Endothelial cell of umbilical vein (primary cell): ENCODE results near the gene PATL1. TPM values are rescaled to one million over a fixed set of nuclear protein-coding genes. Genes with fewer than 3 reads are reported as not detected.

Experiments
- BruUV-seq: library from RNA; stranded (reverse); fragments of 400-500 nt; replicated peaks from 2 replicates; lab custom pipeline; 2021; lab: Mats Ljungman, UMichigan
- CTCF ChIA-PET: fragments of 300-600, 350-600 bp; sonication (Branson Sonifier 250); formaldehyde crosslinking; loops from one replicate; lab custom pipeline; 2021; ENCODE audit warnings: antibody characterized with exemption, inconsistent platforms; lab: Charles Lee
- POLR2A ChIA-PET: fragments of 300-600, 350-600 bp; sonication (Branson Sonifier 250); formaldehyde crosslinking; loops from one replicate; lab custom pipeline; 2021; ENCODE audit warnings: antibody characterized with exemption, inconsistent platforms; lab: Charles Lee
- DNase-seq: peaks from one replicate; pipeline ENCODE4 v3.0.0-alpha.2; 2011; ENCODE audit warnings: low read depth, low spot score
- FAIRE-seq: peaks from 2 replicates; lab custom pipeline; 2011; peaks lifted over from hg19 to GRCh38; lab: Jason Lieb, UNC
- H2AFZ ChIP-seq: 2 replicates; pipeline ENCODE4 v1.6.0; 2012; ENCODE audit warnings: low read depth, low read length, control low read depth, inconsistent platforms
- H3K27ac ChIP-seq: 2 replicates; pipeline ENCODE4 v1.5.1; 2011; ENCODE audit warnings: low read depth, mild to moderate bottlenecking, control low read depth, low read length, moderate library complexity; ENCODE audit not compliant: insufficient read depth
- H3K27me3 ChIP-seq, 2 experiments: 2 replicates each; pipeline versions ENCODE4 v1.6.0 to v1.6.1; 2011; ENCODE audit warnings: low read length in 2 of 2, mixed read lengths in 1 of 2; ENCODE audit not compliant: control insufficient read depth in 2 of 2, insufficient read depth in 2 of 2
- H3K36me3 ChIP-seq, 2 experiments: 2 replicates in 1 of 2; 3 replicates in 1 of 2; pipeline ENCODE4 v1.5.1; 2011; ENCODE audit warnings: low read length in 2 of 2, mild to moderate bottlenecking in 1 of 2, moderate library complexity in 1 of 2; ENCODE audit not compliant: control insufficient read depth in 2 of 2, insufficient read depth in 2 of 2; ENCODE audit errors: extremely low read depth in 1 of 2
- H3K4me1 ChIP-seq: 3 replicates; pipeline ENCODE4 v1.5.1; 2011; ENCODE audit warnings: mild to moderate bottlenecking, low read length; ENCODE audit not compliant: control insufficient read depth, insufficient read depth; ENCODE audit errors: extremely low read depth
- H3K4me2 ChIP-seq: 2 replicates; pipeline ENCODE4 v1.6.1; 2011; ENCODE audit warnings: low read length, control low read depth, mixed read lengths; ENCODE audit not compliant: insufficient read depth
- H3K4me3 ChIP-seq, 3 experiments: fragments of 200-600 bp in 1 of 3; sonication (generic), shearing (Covaris generic) in 1 of 3; replicated peaks in 1 of 3; 2 replicates each; pipeline ENCODE4 v1.5.1; 2011 to 2016; ENCODE audit warnings: control low read depth in 3 of 3, low read length in 3 of 3, mild to moderate bottlenecking in 2 of 3, inconsistent platforms in 1 of 3, low read depth in 1 of 3, moderate library complexity in 1 of 3; ENCODE audit not compliant: insufficient read depth in 1 of 3
- H3K79me2 ChIP-seq: 2 replicates; pipeline ENCODE4 v1.6.0; 2012; ENCODE audit warnings: low read length, inconsistent platforms; ENCODE audit not compliant: control insufficient read depth, insufficient read depth
- H3K9ac ChIP-seq: replicated peaks from 2 replicates; pipeline ENCODE3; 2011; ENCODE audit warnings: low read length, control low read depth; ENCODE audit not compliant: insufficient read depth; ENCODE audit errors: extremely low read depth
- H3K9me1 ChIP-seq: replicated peaks from 3 replicates; pipeline ENCODE4 v1.6.0; 2011; ENCODE audit warnings: mild to moderate bottlenecking, low read length; ENCODE audit not compliant: control insufficient read depth, insufficient read depth; ENCODE audit errors: extremely low read depth
- H3K9me3 ChIP-seq: replicated peaks from 2 replicates; pipeline ENCODE4 v1.5.1; 2012; ENCODE audit warnings: low read length, inconsistent platforms; ENCODE audit not compliant: control insufficient read depth, insufficient read depth
- H4K20me1 ChIP-seq: replicated peaks from 2 replicates; pipeline ENCODE3; 2011; ENCODE audit warnings: mild to moderate bottlenecking, low read length; ENCODE audit not compliant: control insufficient read depth, insufficient read depth; ENCODE audit errors: extremely low read depth
- EZH2 ChIP-seq: IDR thresholded peaks from 2 replicates; pipeline ENCODE4 v1.6.1; 2012; ENCODE audit warnings: borderline replicate concordance, low read depth, mild to moderate bottlenecking, moderate library complexity, low read length, inconsistent platforms; ENCODE audit not compliant: severe bottlenecking
- FOS ChIP-seq: IDR thresholded peaks from 2 replicates; pipeline ENCODE4 v1.6.1; 2011; ENCODE audit warnings: mild to moderate bottlenecking, low read length, moderate library complexity, borderline replicate concordance; ENCODE audit not compliant: insufficient read depth
- GATA2 ChIP-seq: IDR thresholded peaks from 2 replicates; pipeline ENCODE4 v1.7.0; 2011; ENCODE audit warnings: low read depth, mild to moderate bottlenecking, moderate library complexity, mixed read lengths, low read length; ENCODE audit not compliant: insufficient read length, insufficient read depth
- JUN ChIP-seq: IDR thresholded peaks from 2 replicates; pipeline ENCODE4 v1.6.1; 2011; ENCODE audit warnings: borderline replicate concordance, low read depth; ENCODE audit not compliant: insufficient read length, insufficient read depth
- MYC ChIP-seq: IDR thresholded peaks from one replicate; pipeline ENCODE4 v1.6.1; 2011; ENCODE audit warnings: mild to moderate bottlenecking, low read depth, low read length
- POLR2A ChIP-seq: IDR thresholded peaks from 2 replicates; pipeline ENCODE4 v1.6.1; 2012; ENCODE audit warnings: low read depth, mild to moderate bottlenecking, control low read depth, low read length
- POLR2AphosphoS5 ChIP-seq: IDR thresholded peaks from 2 replicates; pipeline ENCODE4 v1.6.1; 2012; ENCODE audit warnings: low read depth, mild to moderate bottlenecking, control low read depth, low read length, moderate library complexity; ENCODE audit not compliant: insufficient read depth
- dilution Hi-C: fragments of 300-500 bp; cut with MboI; formaldehyde crosslinking; loops from one replicate; pipeline ENCODE4 v1.15.0; 2019; ENCODE audit warnings: low sequenced_read_pairs; ENCODE audit not compliant: extremely low pct_ligation_motif_present
- intact Hi-C: fragments of 100-400 bp; cut with micrococcal nuclease; formaldehyde crosslinking; loops from one replicate; pipeline ENCODE4 v1.10.0; 2022
- polyA plus RNA-seq, 4 experiments: library from polyadenylated mRNA; depleted of rRNA in 3 of 4; stranded (reverse) in 3 of 4; unstranded in 1 of 4; fragments of >200 nt; gene quantifications; 2 replicates each; pipeline versions ENCODE4 v1.2.1 to v1.2.3, GENCODE V29; 2011 to 2012; ENCODE audit warnings: missing spikeins in 1 of 4
- total RNA-seq: library from RNA; stranded (reverse); gene quantifications from 2 replicates; pipeline ENCODE4 v1.2.3, GENCODE V29; 2021
- TF ChIP-seq, protein P1 (sequence below): IDR thresholded peaks from 2 replicates; pipeline ENCODE4 v1.6.1; 2011; ENCODE audit not compliant: insufficient read depth, insufficient read length
- TF ChIP-seq, protein P2 (sequence below), 2 donors: IDR thresholded peaks; 1 replicate in 1 of 2; 2 replicates in 1 of 2; pipeline ENCODE4 v1.5.1; 2011; ENCODE audit warnings: low read length in 2 of 2, mild to moderate bottlenecking in 2 of 2, moderate library complexity in 2 of 2, control low read depth in 1 of 2, inconsistent platforms in 1 of 2, low read depth in 1 of 2; ENCODE audit not compliant: insufficient read depth in 1 of 2; ENCODE audit errors: extremely low read depth in 1 of 2

The PATL1 gene
- total and polyA plus RNA-seq, 2 donors (not counting 3 experiments of a cell fraction or from before 2014, with no cell fraction given): 33.7 to 38.8 TPM

GRCh38 chr11:59600234-59600633 is 68.6 kb downstream of the PATL1 start:
- H3K9ac ChIP-seq: no peak overlapping the region
- TF ChIP-seq FOS: no peak
- TF ChIP-seq GATA2: no peak
- TF ChIP-seq MYC: no peak
- TF ChIP-seq JUN: no peak
- TF ChIP-seq, protein P1, sequence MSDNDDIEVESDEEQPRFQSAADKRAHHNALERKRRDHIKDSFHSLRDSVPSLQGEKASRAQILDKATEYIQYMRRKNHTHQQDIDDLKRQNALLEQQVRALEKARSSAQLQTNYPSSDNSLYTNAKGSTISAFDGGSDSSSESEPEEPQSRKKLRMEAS: no peak
- no peak for TF ChIP-seq POLR2AphosphoS5
- TF ChIP-seq, protein P2, sequence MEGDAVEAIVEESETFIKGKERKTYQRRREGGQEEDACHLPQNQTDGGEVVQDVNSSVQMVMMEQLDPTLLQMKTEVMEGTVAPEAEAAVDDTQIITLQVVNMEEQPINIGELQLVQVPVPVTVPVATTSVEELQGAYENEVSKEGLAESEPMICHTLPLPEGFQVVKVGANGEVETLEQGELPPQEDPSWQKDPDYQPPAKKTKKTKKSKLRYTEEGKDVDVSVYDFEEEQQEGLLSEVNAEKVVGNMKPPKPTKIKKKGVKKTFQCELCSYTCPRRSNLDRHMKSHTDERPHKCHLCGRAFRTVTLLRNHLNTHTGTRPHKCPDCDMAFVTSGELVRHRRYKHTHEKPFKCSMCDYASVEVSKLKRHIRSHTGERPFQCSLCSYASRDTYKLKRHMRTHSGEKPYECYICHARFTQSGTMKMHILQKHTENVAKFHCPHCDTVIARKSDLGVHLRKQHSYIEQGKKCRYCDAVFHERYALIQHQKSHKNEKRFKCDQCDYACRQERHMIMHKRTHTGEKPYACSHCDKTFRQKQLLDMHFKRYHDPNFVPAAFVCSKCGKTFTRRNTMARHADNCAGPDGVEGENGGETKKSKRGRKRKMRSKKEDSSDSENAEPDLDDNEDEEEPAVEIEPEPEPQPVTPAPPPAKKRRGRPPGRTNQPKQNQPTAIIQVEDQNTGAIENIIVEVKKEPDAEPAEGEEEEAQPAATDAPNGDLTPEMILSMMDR (IDR thresholded peaks at IDR 0.05; ENCODE audit: extremely low read depth in 1 of 2, insufficient read depth in 1 of 2, low read depth in 1 of 2, low read length in 2 of 2): no peak
- no peak for TF ChIP-seq EZH2
- no peak for TF ChIP-seq POLR2A
- H2AFZ ChIP-seq: no peak overlapping the region
- no TSS peak for BruUV-seq
- ChIA-PET CTCF (no interaction called here), POLR2A (no interaction called here)
- no peaks in the 10 kb centered on the region for H3K4me1 ChIP-seq
- intact Hi-C loops: no loop called here
- no peaks in the 10 kb centered on the region for H4K20me1 ChIP-seq
- FAIRE-seq: no peak
- no peak overlapping the region for H3K27ac ChIP-seq
- no peaks in the 10 kb centered on the region for H3K9me1 ChIP-seq
- H3K36me3 ChIP-seq: peaks cover 30 to 44% of the 10 kb centered on the region in 2 experiments
- dilution Hi-C loops: no loop called here
- peaks cover 2% of the 10 kb centered on the region for H3K79me2 ChIP-seq
- no peaks in the 10 kb centered on the region for H3K27me3 ChIP-seq
- no peak for DNase-seq
- no peak overlapping the region for H3K4me2 ChIP-seq
- no peak overlapping the region for H3K4me3 ChIP-seq
- H3K9me3 ChIP-seq: no peaks in the 10 kb centered on the region
